Osteoblast (primary cell): ENCODE measurements around the gene UBE2O. TPM values are rescaled to one million over a fixed set of nuclear protein-coding genes. Genes with fewer than 3 reads are reported as not detected.

Source experiments
- DNase-seq: peaks from one replicate; pipeline ENCODE4 v3.0.0; 2011; ENCODE audit warnings: low spot score, mixed read lengths; ENCODE audit not compliant: insufficient read length; ENCODE audit errors: missing footprints
- H2AFZ ChIP-seq: 2 replicates; pipeline ENCODE4 v1.6.0; 2011; ENCODE audit warnings: mild to moderate bottlenecking, low read length
- H3K27ac ChIP-seq: 2 replicates; pipeline ENCODE4 v1.5.1; 2011; ENCODE audit warnings: mild to moderate bottlenecking, low read depth, low read length, moderate library complexity
- H3K27me3 ChIP-seq: 2 replicates; pipeline ENCODE4 v1.6.0; 2012; ENCODE audit warnings: mild to moderate bottlenecking, control low read depth, inconsistent platforms, low read length, moderate library complexity; ENCODE audit not compliant: insufficient read depth
- H3K36me3 ChIP-seq: 2 replicates; pipeline ENCODE4 v1.5.1; 2011; ENCODE audit warnings: mild to moderate bottlenecking, low read length, control low read depth, moderate library complexity; ENCODE audit not compliant: insufficient read depth
- H3K4me1 ChIP-seq: 2 replicates; pipeline ENCODE4 v1.5.1; 2011; ENCODE audit warnings: mild to moderate bottlenecking, low read length, control low read depth, moderate library complexity; ENCODE audit not compliant: insufficient read depth
- H3K4me2 ChIP-seq: 2 replicates; pipeline ENCODE4 v1.6.0; 2011; ENCODE audit warnings: mild to moderate bottlenecking, low read length; ENCODE audit not compliant: insufficient read depth
- H3K4me3 ChIP-seq: fragments of 200-600 bp; sonication (generic); 3 replicates; pipeline ENCODE4 v1.5.1; 2012; ENCODE audit warnings: mild to moderate bottlenecking, low read length, inconsistent platforms; ENCODE audit not compliant: insufficient read depth
- H3K79me2 ChIP-seq: 2 replicates; pipeline ENCODE4 v1.6.0; 2012; ENCODE audit warnings: mild to moderate bottlenecking, low read length, control low read depth, inconsistent platforms; ENCODE audit not compliant: insufficient read depth
- H3K9me3 ChIP-seq: 2 replicates; pipeline ENCODE4 v1.5.1; 2011; ENCODE audit warnings: low read depth, low read length, control low read depth
- H4K20me1 ChIP-seq: 2 replicates; pipeline ENCODE4 v1.6.0; 2012; ENCODE audit warnings: mild to moderate bottlenecking, low read length, control low read depth; ENCODE audit not compliant: insufficient read depth
- CTCF ChIP-seq: IDR thresholded peaks from 2 replicates; pipeline ENCODE4 v1.5.1; 2011; ENCODE audit warnings: mild to moderate bottlenecking, low read depth, low read length, moderate library complexity; ENCODE audit errors: extremely low read depth
- total RNA-seq: library from RNA; depleted of rRNA; stranded (reverse); fragments of >200 nt; gene quantifications from 2 replicates; pipeline ENCODE4 v1.2.3, GENCODE V29; 2012

The UBE2O gene
- total RNA-seq, 1 donor = 19.5 TPM

GRCh38 chr17:76449126-76449525 is 3.8 kb downstream of the UBE2O start:
- H3K4me3 ChIP-seq = no peak overlapping the region
- peaks cover 63% of the 10 kb centered on the region for H3K4me1 ChIP-seq
- peaks cover 54% of the 10 kb centered on the region for H4K20me1 ChIP-seq
- no peaks in the 10 kb centered on the region for H3K36me3 ChIP-seq
- no peak overlapping the region for H2AFZ ChIP-seq
- TF ChIP-seq CTCF = no peak
- H3K27me3 ChIP-seq = no peaks in the 10 kb centered on the region
- H3K79me2 ChIP-seq = peaks cover 75% of the 10 kb centered on the region
- DNase-seq = peak; percentile 81
- H3K27ac ChIP-seq = peak overlapping the region; percentile 82
- H3K9me3 ChIP-seq = no peaks in the 10 kb centered on the region
- H3K4me2 ChIP-seq = peak overlapping the region; percentile 7

- Histone ChIP-seq H3K9me3 (no peaks in the 10 kb centered on the region), H4K20me1 (peaks cover 54% of the 10 kb centered on the region), H3K79me2 (peaks cover 86% of the 10 kb centered on the region), H3K36me3 (no peaks in the 10 kb centered on the region), H2AFZ (no peak overlapping the region), H3K27ac (peak overlapping the region; percentile 82), H3K4me1 (peaks cover 64% of the 10 kb centered on the region), H3K4me2 (peak overlapping the region; percentile 67), H3K4me3 (no peak overlapping the region), H3K27me3 (no peaks in the 10 kb centered on the region)
- no peak for DNase-seq
- TF ChIP-seq CTCF = no peak
These were observed 4.9 kb downstream of the UBE2O start for GRCh38 chr17:76447931-76448652.

- Histone ChIP-seq H4K20me1 (peaks cover 60% of the 10 kb centered on the region), H3K27me3 (no peaks in the 10 kb centered on the region), H3K79me2 (peaks cover 88% of the 10 kb centered on the region), H3K4me1 (peaks cover 71% of the 10 kb centered on the region), H3K4me3 (peak overlapping the region; percentile 47), H3K9me3 (no peaks in the 10 kb centered on the region), H3K4me2 (peak overlapping the region; percentile 67), H2AFZ (no peak overlapping the region), H3K27ac (peak overlapping the region; percentile 82), H3K36me3 (no peaks in the 10 kb centered on the region)
- DNase-seq = peak; percentile 90
- TF ChIP-seq CTCF = no peak
These were observed 6.3 kb downstream of the UBE2O start for GRCh38 chr17:76446449-76447231.
